ENCODE measurements around the gene THAP3. TPM values are rescaled to one million over a fixed set of nuclear protein-coding genes. Genes with fewer than 3 reads are reported as not detected.
A peak's percentile ranks its signal among the peaks of the same experiment; 100 is the strongest.

The THAP3 gene
- total and polyA plus RNA-seq, 2 donors from 2014 or later, result 14.4 to 28.7 TPM

- FAIRE-seq (no peak), DNase-seq (peak in 2 of 5 donors; percentile 9 to 66)
- no peak for TF ChIP-seq CTCF (IDR thresholded peaks at IDR 0.05; ENCODE audit: borderline replicate concordance, extremely low read depth, insufficient read depth)
- H3K4me3 ChIP-seq (ENCODE audit: low read length in 3 of 3), result peak overlapping the region; percentile 62 to 85 (median 69)
- H3K36me3 ChIP-seq (ENCODE audit: control insufficient read depth in 2 of 3, insufficient read depth in 3 of 3, low read length in 3 of 3), result no peaks in the 10 kb centered on the region
- peak overlapping the region in 2 of 3 donors; percentile 48 to 87 for H3K9ac ChIP-seq (ENCODE audit: low read length in 3 of 3)
- H3K27me3 ChIP-seq (ENCODE audit: control insufficient read depth, insufficient read depth, low read length), result no peaks in the 10 kb centered on the region
- H3K4me1 ChIP-seq (ENCODE audit: control insufficient read depth in 2 of 3, insufficient read depth in 2 of 3, low read depth in 1 of 3, low read length in 3 of 3), result peaks cover 0 to 28% (median 19%) of the 10 kb centered on the region in 3 donors
- intact Hi-C loops (cut with DNase I), result no loop called here
- peak overlapping the region; percentile 82 to 88 for H3K27ac ChIP-seq (ENCODE audit: low read depth in 2 of 2, low read length in 2 of 2)
- H3K9me3 ChIP-seq (ENCODE audit: control insufficient read depth in 2 of 3, insufficient read depth in 1 of 3, low read length in 3 of 3), result no peaks in the 10 kb centered on the region
Measured at GRCh38 chr1:6578624-6579373, 45.9 kb upstream of the THAP3 start.

GRCh38 chr1:6579374-6580118 lies 45.1 kb upstream of the THAP3 start, which contains the start of gene ZBTB48:
ZBTB48 (plus strand) TSS chr1:6579994; CDS start chr1:6580610, 616 bp downstream.
- DNase-seq (peak; percentile 99 to 100 (median 99)), FAIRE-seq (peak; percentile 98)
- no peak for TF ChIP-seq CTCF (IDR thresholded peaks at IDR 0.05; ENCODE audit: borderline replicate concordance, extremely low read depth, insufficient read depth)
- peak within 1 kb of the TSS; percentile 30 to 87 (median 48) for H3K9ac ChIP-seq (ENCODE audit: low read length in 3 of 3)
- peak within 1 kb of the TSS; percentile 66 to 85 (median 69) for H3K4me3 ChIP-seq (ENCODE audit: low read length in 3 of 3)
- no peaks in the 10 kb centered on the region for H3K36me3 ChIP-seq (ENCODE audit: control insufficient read depth in 2 of 3, insufficient read depth in 3 of 3, low read length in 3 of 3)
- peak within 1 kb of the TSS; percentile 88 to 95 for H3K27ac ChIP-seq (ENCODE audit: low read depth in 2 of 2, low read length in 2 of 2)
- H3K4me1 ChIP-seq (ENCODE audit: control insufficient read depth in 2 of 3, insufficient read depth in 2 of 3, low read depth in 1 of 3, low read length in 3 of 3), result peaks cover 0 to 28% (median 21%) of the 10 kb centered on the region in 3 donors
- no peaks in the 10 kb centered on the region for H3K9me3 ChIP-seq (ENCODE audit: control insufficient read depth in 2 of 3, insufficient read depth in 1 of 3, low read length in 3 of 3)
- no peaks in the 10 kb centered on the region for H3K27me3 ChIP-seq (ENCODE audit: control insufficient read depth, insufficient read depth, low read length)
- intact Hi-C loops (cut with DNase I), result no loop called here

GRCh38 chr1:6580119-6580592 lies 44.5 kb upstream of the THAP3 start:
- no peak for TF ChIP-seq CTCF (IDR thresholded peaks at IDR 0.05; ENCODE audit: borderline replicate concordance, extremely low read depth, insufficient read depth)
- Histone ChIP-seq H3K9ac (ENCODE audit: low read length in 3 of 3) (peak overlapping the region; percentile 6 to 87 (median 30)), H3K27ac (ENCODE audit: low read depth in 2 of 2, low read length in 2 of 2) (peak overlapping the region; percentile 88 to 95), H3K4me1 (ENCODE audit: control insufficient read depth in 2 of 3, insufficient read depth in 2 of 3, low read depth in 1 of 3, low read length in 3 of 3) (peaks cover 0 to 29% (median 21%) of the 10 kb centered on the region in 3 donors), H3K27me3 (ENCODE audit: control insufficient read depth, insufficient read depth, low read length) (no peaks in the 10 kb centered on the region), H3K36me3 (ENCODE audit: control insufficient read depth in 2 of 3, insufficient read depth in 3 of 3, low read length in 3 of 3) (no peaks in the 10 kb centered on the region), H3K4me3 (ENCODE audit: low read length in 3 of 3) (peak overlapping the region; percentile 66 to 85 (median 69)), H3K9me3 (ENCODE audit: control insufficient read depth in 2 of 3, insufficient read depth in 1 of 3, low read length in 3 of 3) (no peaks in the 10 kb centered on the region)
- no peak for FAIRE-seq
- intact Hi-C loops (cut with DNase I), result no loop called here
- DNase-seq, result no peak
